NCI-H460 (cell line): Measurements from ENCODE around the gene ABHD1. TPM values are rescaled to one million over a fixed set of nuclear protein-coding genes. Genes with fewer than 3 reads are reported as not detected.
"Not testable (repeated sequence)": the region's sequence is repeated elsewhere in the genome, so short reads cannot be mapped to it uniquely, and the experiment has no call there.

ENCODE experiments used
- DNase-seq: peaks from one replicate; pipeline ENCODE4 v3.0.0-alpha.2; 2016; ENCODE audit warnings: low read depth; ENCODE audit errors: extremely low read depth
- total RNA-seq: library from RNA; depleted of rRNA; stranded (reverse); fragments of >200 nt; shearing (Covaris generic); gene quantifications from 2 replicates; pipeline ENCODE4 v1.2.3, GENCODE V29; 2014; rRNA removed

Gene ABHD1
- total RNA-seq, 1 experiment from 2014 or later: 1.4 TPM

GRCh38 chr2:27162151-27163121 is 38.8 kb downstream of the ABHD1 start:
- DNase-seq: peak; percentile 5

- no peak for DNase-seq
These were observed 41.5 kb downstream of the ABHD1 start for GRCh38 chr2:27164960-27165763.

- no peak for DNase-seq
These were observed 47.1 kb downstream of the ABHD1 start for GRCh38 chr2:27170581-27171337.

- no peak for DNase-seq
These were observed 47.8 kb downstream of the ABHD1 start for GRCh38 chr2:27171351-27171848.

GRCh38 chr2:27174638-27175037 is 51.0 kb downstream of the ABHD1 start:
- DNase-seq: no peak

- DNase-seq: no peak
These were observed 51.7 kb downstream of the ABHD1 start for GRCh38 chr2:27175330-27175729.

GRCh38 chr2:27175781-27176180 is 52.2 kb downstream of the ABHD1 start:
- DNase-seq: not testable (repeated sequence)

GRCh38 chr2:27177441-27178351 is 54.1 kb downstream of the ABHD1 start:
- DNase-seq: no peak

GRCh38 chr2:27178469-27178868 is 54.9 kb downstream of the ABHD1 start:
- DNase-seq: no peak

- DNase-seq: no peak
These were observed 55.9 kb downstream of the ABHD1 start for GRCh38 chr2:27179344-27180000.

Other genes with a start within 250 kb of the ABHD1 start
- 4.0 and 5.1 TPM in 2 replicates for gene MAPRE3, start 153.2 kb upstream of the ABHD1 start, total RNA-seq
- gene TMEM214, start 90.8 kb upstream of the ABHD1 start, total RNA-seq: 32.0 and 36.3 TPM in 2 replicates
- 35.4 and 39.5 TPM in 2 replicates for gene AGBL5, start 72.1 kb upstream of the ABHD1 start, total RNA-seq
- gene OST4, start 52.2 kb upstream of the ABHD1 start, total RNA-seq: 255 and 293 TPM in 2 replicates
- 0.22 TPM in 1 of 2 replicates, not detected in the other for gene EMILIN1, start 45.2 kb upstream of the ABHD1 start, total RNA-seq
- gene KHK, start 37.0 kb upstream of the ABHD1 start, total RNA-seq: 1.2 and 1.7 TPM in 2 replicates
- 43.2 and 45.2 TPM in 2 replicates for gene CGREF1, start 4.7 kb upstream of the ABHD1 start, total RNA-seq
- 52.5 and 53.3 TPM in 2 replicates for gene PREB, start 10.8 kb downstream of the ABHD1 start, total RNA-seq
- gene PRR30, start 15.6 kb downstream of the ABHD1 start, total RNA-seq: not detected in 2 replicates
- gene TCF23, start 25.2 kb downstream of the ABHD1 start, total RNA-seq: not detected in 2 replicates
- gene ATRAID, start 88.2 kb downstream of the ABHD1 start, total RNA-seq: 219 and 271 TPM in 2 replicates
- 49.7 and 51.8 TPM in 2 replicates for gene SLC5A6, start 88.5 kb downstream of the ABHD1 start, total RNA-seq
- gene CAD, start 93.6 kb downstream of the ABHD1 start, total RNA-seq: 34.1 and 38.5 TPM in 2 replicates
- 0.50 and 0.75 TPM in 2 replicates for gene SLC30A3, start 139.2 kb downstream of the ABHD1 start, total RNA-seq
- not detected in 2 replicates for gene DNAJC5G, start 151.6 kb downstream of the ABHD1 start, total RNA-seq
- gene TRIM54, start 158.6 kb downstream of the ABHD1 start, total RNA-seq: 0.12 TPM in 1 of 2 replicates, not detected in the other
- 4.6 and 6.8 TPM in 2 replicates for gene UCN, start 184.6 kb downstream of the ABHD1 start, total RNA-seq
- gene MPV17, start 199.3 kb downstream of the ABHD1 start, total RNA-seq: 77.5 and 83.6 TPM in 2 replicates
- 59.8 and 66.5 TPM in 2 replicates for gene GTF3C2, start 232.9 kb downstream of the ABHD1 start, total RNA-seq
- 28.7 and 31.2 TPM in 2 replicates for gene EIF2B4, start 246.5 kb downstream of the ABHD1 start, total RNA-seq
- gene SNX17, start 246.8 kb downstream of the ABHD1 start, total RNA-seq: 80.9 and 88.7 TPM in 2 replicates